IMR-90 (cell line): ENCODE measurements around the gene PCOLCE2. TPM values are rescaled to one million over a fixed set of nuclear protein-coding genes. Genes with fewer than 3 reads are reported as not detected.

ENCODE experiments used
- ATAC-seq: fragments of 200-7000 bp; cut with Tn5 transposase; 2 replicates; pipeline ENCODE4 v1.9.1; 2020; ENCODE audit warnings: low read depth, mild to moderate bottlenecking, moderate library complexity
- BruUV-seq: library from RNA; stranded (reverse); fragments of 400-500 nt; replicated peaks from 2 replicates; lab custom pipeline; 2021; lab: Mats Ljungman, UMichigan
- CTCF ChIA-PET: fragments of 300-600 bp; formaldehyde crosslinking; extraction: SDS; loops from one replicate; lab custom pipeline; 2021; ENCODE audit warnings: antibody characterized with exemption; lab: Yijun Ruan, JAX
- POLR2A ChIA-PET: fragments of 300-600 bp; sonication (Branson Sonifier 250); formaldehyde crosslinking; loops from one replicate; lab custom pipeline; 2022; ENCODE audit warnings: antibody characterized with exemption; ENCODE audit not compliant: unreplicated experiment; lab: Charles Lee
- DNase-seq: peaks from one replicate; pipeline ENCODE4 v3.0.0; 2013
- H2AFZ ChIP-seq: replicated peaks from 2 replicates; pipeline ENCODE3; 2013; ENCODE audit warnings: low read length, mild to moderate bottlenecking; ENCODE audit not compliant: poor library complexity
- H2AK5ac ChIP-seq: 2 replicates; pipeline ENCODE4 v1.6.1; 2013; ENCODE audit warnings: low read depth, low read length, inconsistent platforms
- H2AK9ac ChIP-seq: replicated peaks from 2 replicates; pipeline ENCODE3; 2013; ENCODE audit warnings: mild to moderate bottlenecking, low read depth, low read length, moderate library complexity; ENCODE audit not compliant: poor library complexity
- H2BK120ac ChIP-seq: 2 replicates; pipeline ENCODE4 v1.6.1; 2013; ENCODE audit warnings: low read depth, low read length, inconsistent platforms
- H2BK15ac ChIP-seq: 3 replicates; pipeline ENCODE4 v1.6.1; 2013; ENCODE audit warnings: low read depth, low read length, inconsistent platforms
- H2BK20ac ChIP-seq: 2 replicates; pipeline ENCODE4 v1.6.1; 2013; ENCODE audit warnings: low read depth, mild to moderate bottlenecking, inconsistent platforms, low read length, moderate library complexity
- H2BK5ac ChIP-seq: 2 replicates; pipeline ENCODE4 v1.6.1; 2013; ENCODE audit warnings: mild to moderate bottlenecking, low read depth, low read length, inconsistent platforms; ENCODE audit not compliant: poor library complexity, severe bottlenecking
- H3K14ac ChIP-seq: replicated peaks from 2 replicates; pipeline ENCODE4 v1.6.1; 2013; ENCODE audit warnings: low read depth, low read length, inconsistent platforms
- H3K18ac ChIP-seq: 2 replicates; pipeline ENCODE4 v1.6.1; 2013; ENCODE audit warnings: low read depth, low read length, control low read depth
- H3K23ac ChIP-seq: 2 replicates; pipeline ENCODE4 v1.6.1; 2013; ENCODE audit warnings: low read depth, low read length, inconsistent platforms
- H3K27ac ChIP-seq: 2 replicates; pipeline ENCODE4 v1.5.1; 2013; ENCODE audit warnings: mild to moderate bottlenecking, control low read depth, low read length; ENCODE audit not compliant: insufficient read depth
- H3K27me3 ChIP-seq: 2 replicates; pipeline ENCODE4 v1.6.1; 2013; ENCODE audit warnings: low read length; ENCODE audit not compliant: control insufficient read depth, insufficient read depth
- H3K36me3 ChIP-seq: 2 replicates; pipeline ENCODE4 v1.6.1; 2013; ENCODE audit warnings: low read length, mixed read lengths; ENCODE audit not compliant: control insufficient read depth, insufficient read depth
- H3K4ac ChIP-seq: 2 replicates; pipeline ENCODE4 v1.6.1; 2013; ENCODE audit warnings: low read depth, low read length, inconsistent platforms
- H3K4me1 ChIP-seq: 2 replicates; pipeline ENCODE4 v1.6.1; 2013; ENCODE audit warnings: low read length, mixed read lengths; ENCODE audit not compliant: control insufficient read depth, insufficient read depth
- H3K4me2 ChIP-seq: 2 replicates; pipeline ENCODE4 v1.6.1; 2013; ENCODE audit warnings: low read depth, mild to moderate bottlenecking, control low read depth, low read length, moderate library complexity
- H3K4me3 ChIP-seq: 2 replicates; pipeline ENCODE4 v1.5.1; 2013; ENCODE audit warnings: low read depth, mild to moderate bottlenecking, control low read depth, low read length, moderate library complexity; ENCODE audit not compliant: insufficient read depth
- H3K56ac ChIP-seq: 2 replicates; pipeline ENCODE4 v1.6.1; 2013; ENCODE audit warnings: low read length, inconsistent platforms; ENCODE audit not compliant: insufficient read depth; ENCODE audit errors: extremely low read depth
- H3K79me1 ChIP-seq, 2 experiments: 2 replicates each; pipeline ENCODE4 v1.6.1; 2013; ENCODE audit warnings: low read length in 2 of 2, inconsistent platforms in 1 of 2, low read depth in 1 of 2
- H3K9ac ChIP-seq: 2 replicates; pipeline ENCODE4 v1.6.1; 2013; ENCODE audit warnings: low read depth, low read length, control low read depth
- H3K9me1 ChIP-seq: 2 replicates; pipeline ENCODE4 v1.6.1; 2013; ENCODE audit warnings: low read length, inconsistent platforms; ENCODE audit not compliant: insufficient read depth
- H3K9me3 ChIP-seq: 2 replicates; pipeline ENCODE4 v1.6.1; 2013; ENCODE audit warnings: low read length; ENCODE audit not compliant: control insufficient read depth, insufficient read depth
- H4K20me1 ChIP-seq: 2 replicates; pipeline ENCODE4 v1.6.1; 2013; ENCODE audit warnings: low read length, inconsistent platforms; ENCODE audit not compliant: insufficient read depth
- H4K5ac ChIP-seq: 2 replicates; pipeline ENCODE4 v1.6.1; 2013; ENCODE audit warnings: mild to moderate bottlenecking, low read depth, low read length, control low read depth
- H4K8ac ChIP-seq, 2 experiments: 2 replicates each; pipeline ENCODE4 v1.6.1; 2013; ENCODE audit warnings: low read depth in 2 of 2, low read length in 2 of 2, control low read depth in 1 of 2, inconsistent platforms in 1 of 2
- H4K91ac ChIP-seq: 2 replicates; pipeline ENCODE4 v1.6.1; 2013; ENCODE audit warnings: low read depth, low read length, inconsistent platforms; ENCODE audit not compliant: insufficient read depth
- BHLHE40 ChIP-seq: fragments of 150-350 bp; IDR thresholded peaks from 2 replicates; pipeline ENCODE4 v1.6.1; 2016; ENCODE audit warnings: mild to moderate bottlenecking, low read depth, low read length
- CEBPB ChIP-seq: IDR thresholded peaks from 2 replicates; pipeline ENCODE4 v1.6.1; 2012; ENCODE audit warnings: low read depth, low read length, improper control_type of control experiment
- CHD1 ChIP-seq: IDR thresholded peaks from 2 replicates; pipeline ENCODE4 v1.6.1; 2012; ENCODE audit warnings: low read depth, low read length, improper control_type of control experiment
- MAFK ChIP-seq: IDR thresholded peaks from 2 replicates; pipeline ENCODE4 v1.6.1; 2012; ENCODE audit warnings: low read depth, low read length, improper control_type of control experiment
- MAZ ChIP-seq: IDR thresholded peaks from 2 replicates; pipeline ENCODE4 v1.6.1; 2012; ENCODE audit warnings: low read depth, mild to moderate bottlenecking, low read length, improper control_type of control experiment, moderate library complexity, borderline replicate concordance
- NFE2L2 ChIP-seq: fragments of 150-350 bp; IDR thresholded peaks from 2 replicates; pipeline ENCODE4 v1.6.1; 2016; ENCODE audit warnings: low read depth, mild to moderate bottlenecking, low read length
- POLR2A ChIP-seq: IDR thresholded peaks from 2 replicates; pipeline ENCODE4 v1.6.1; 2012; ENCODE audit warnings: mild to moderate bottlenecking, low read depth, low read length
- RAD21 ChIP-seq: IDR thresholded peaks from 2 replicates; pipeline ENCODE4 v1.6.1; 2012; ENCODE audit warnings: low read length, improper control_type of control experiment
- RCOR1 ChIP-seq: IDR thresholded peaks from 2 replicates; pipeline ENCODE4 v1.6.1; 2012; ENCODE audit warnings: mild to moderate bottlenecking, low read length, improper control_type of control experiment; ENCODE audit not compliant: insufficient replicate concordance
- RFX5 ChIP-seq: IDR thresholded peaks from 2 replicates; pipeline ENCODE4 v1.8.0; 2012; ENCODE audit warnings: low read depth, mild to moderate bottlenecking, low read length, moderate library complexity
- SMC3 ChIP-seq: fragments of 150-350 bp; IDR thresholded peaks from 2 replicates; pipeline ENCODE4 v1.6.1; 2016; ENCODE audit warnings: low read depth, mild to moderate bottlenecking, antibody characterized with exemption, low read length, moderate library complexity
- WGBS, 2 experiments: methylation state at CpG; one replicate each; pipeline versions ENCODE4 v1.1.5 to v1.1.7; 2013; ENCODE audit warnings: missing lambda C conversion rate in 2 of 2; ENCODE audit not compliant: insufficient read length in 1 of 2; ENCODE audit errors: extremely low coverage in 2 of 2; 5-methylcytosine and 5-hydroxymethylcytosine counted together
- dilution Hi-C: fragments of 300-500 bp; cut with HindIII; formaldehyde crosslinking; loops from one replicate; pipeline ENCODE4 v1.14.3; 2018; ENCODE audit warnings: low sequenced_read_pairs; ENCODE audit not compliant: unreplicated experiment
- in situ Hi-C: fragments of 300-500 bp; cut with MboI; formaldehyde crosslinking; loops from 3 replicates; pipeline ENCODE4 v1.14.3; 2019; ENCODE audit warnings: low sequenced_read_pairs, inconsistent platforms, mixed read lengths
- intact Hi-C: fragments of 100-400 bp; cut with micrococcal nuclease; formaldehyde crosslinking; loops from 2 replicates; pipeline ENCODE4 v1.10.0; 2022
- polyA plus RNA-seq, 3 experiments: library from polyadenylated mRNA; depleted of rRNA; stranded (reverse); fragments of >200 nt; gene quantifications; 2 replicates each; pipeline ENCODE4 v1.2.3, GENCODE V29; 2012; ENCODE audit warnings: low replicate concordance in 1 of 3
- total RNA-seq: library from RNA; depleted of rRNA; stranded (reverse); fragments of >200 nt; gene quantifications from 2 replicates; pipeline ENCODE4 v1.2.3, GENCODE V29; 2012
- TF ChIP-seq, protein P1 (sequence below): fragments of 150-350 bp; IDR thresholded peaks from 2 replicates; pipeline ENCODE4 v1.6.1; 2016; ENCODE audit warnings: low read depth, mild to moderate bottlenecking, low read length, moderate library complexity, borderline replicate concordance
- TF ChIP-seq, protein P2 (sequence below): fragments of 150-350 bp; IDR thresholded peaks from 2 replicates; pipeline ENCODE4 v1.6.1; 2017; ENCODE audit warnings: mild to moderate bottlenecking, antibody characterized with exemption, low read length, low read depth

Gene PCOLCE2
- total and polyA plus RNA-seq, 2 of the 4 experiments (the other 2 are of a cell fraction), result 0.50 to 0.54 TPM

DNA sequence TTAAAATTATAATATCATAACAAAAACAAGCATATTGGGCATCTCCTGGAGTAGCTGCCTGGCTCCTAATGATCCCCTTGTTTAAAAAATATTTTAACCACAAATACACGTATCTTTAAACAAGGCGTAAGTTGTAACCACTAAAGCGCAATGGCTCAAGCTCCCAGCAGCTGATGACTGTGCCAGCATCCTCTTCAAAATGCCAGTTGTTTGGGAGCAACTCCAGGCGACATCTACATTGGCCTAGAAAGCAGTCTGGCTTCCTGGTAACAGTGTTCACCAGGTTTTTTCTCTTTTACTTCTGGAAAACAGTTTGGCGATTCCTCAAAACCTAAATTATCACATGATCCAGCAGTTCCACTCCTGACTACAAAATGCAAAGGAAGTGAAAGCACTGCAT is 13.8 kb downstream of the PCOLCE2 start:
- Histone ChIP-seq H4K5ac (no peak overlapping the region), H3K9me3 (no peaks in the 10 kb centered on the region), H2AK5ac (no peak overlapping the region), H4K91ac (no peak overlapping the region), H3K4ac (no peak overlapping the region), H3K4me1 (no peaks in the 10 kb centered on the region), H3K9me1 (no peaks in the 10 kb centered on the region), H3K14ac (no peak overlapping the region), H3K27me3 (peaks cover 1% of the 10 kb centered on the region; the same call in 1 of the 2 replicates), H3K4me2 (no peak overlapping the region), H3K23ac (no peak overlapping the region), H4K8ac (no peak overlapping the region), H3K18ac (no peak overlapping the region), H2BK5ac (no peak overlapping the region), H2BK20ac (no peak overlapping the region), H3K79me1 (no peaks in the 10 kb centered on the region), H3K27ac (no peak overlapping the region), H2BK120ac (no peak overlapping the region), H4K20me1 (no peaks in the 10 kb centered on the region), H3K56ac (no peak overlapping the region), H3K4me3 (no peak overlapping the region), H3K36me3 (no peaks in the 10 kb centered on the region), H3K9ac (no peak overlapping the region), H2AK9ac (no peak overlapping the region), H2BK15ac (no peak overlapping the region), H2AFZ (no peak overlapping the region)
- no peak for TF ChIP-seq MAFK
- TF ChIP-seq MAZ, result no peak
- TF ChIP-seq, protein P1, sequence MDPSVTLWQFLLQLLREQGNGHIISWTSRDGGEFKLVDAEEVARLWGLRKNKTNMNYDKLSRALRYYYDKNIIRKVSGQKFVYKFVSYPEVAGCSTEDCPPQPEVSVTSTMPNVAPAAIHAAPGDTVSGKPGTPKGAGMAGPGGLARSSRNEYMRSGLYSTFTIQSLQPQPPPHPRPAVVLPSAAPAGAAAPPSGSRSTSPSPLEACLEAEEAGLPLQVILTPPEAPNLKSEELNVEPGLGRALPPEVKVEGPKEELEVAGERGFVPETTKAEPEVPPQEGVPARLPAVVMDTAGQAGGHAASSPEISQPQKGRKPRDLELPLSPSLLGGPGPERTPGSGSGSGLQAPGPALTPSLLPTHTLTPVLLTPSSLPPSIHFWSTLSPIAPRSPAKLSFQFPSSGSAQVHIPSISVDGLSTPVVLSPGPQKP, result no peak
- no peak for TF ChIP-seq RAD21
- TF ChIP-seq NFE2L2, result no peak
- no peak for TF ChIP-seq RCOR1
- no peak for TF ChIP-seq SMC3
- TF ChIP-seq, protein P2, sequence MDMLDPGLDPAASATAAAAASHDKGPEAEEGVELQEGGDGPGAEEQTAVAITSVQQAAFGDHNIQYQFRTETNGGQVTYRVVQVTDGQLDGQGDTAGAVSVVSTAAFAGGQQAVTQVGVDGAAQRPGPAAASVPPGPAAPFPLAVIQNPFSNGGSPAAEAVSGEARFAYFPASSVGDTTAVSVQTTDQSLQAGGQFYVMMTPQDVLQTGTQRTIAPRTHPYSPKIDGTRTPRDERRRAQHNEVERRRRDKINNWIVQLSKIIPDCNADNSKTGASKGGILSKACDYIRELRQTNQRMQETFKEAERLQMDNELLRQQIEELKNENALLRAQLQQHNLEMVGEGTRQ, result no peak
- TF ChIP-seq CHD1, result no peak
- TF ChIP-seq CEBPB, result no peak
- TF ChIP-seq RFX5, result no peak
- TF ChIP-seq BHLHE40, result no peak
- TF ChIP-seq POLR2A, result no peak
- WGBS, 2 experiments, result 75% methylated on average over 4 of the region's 5 CpGs; no CpG with 5 or more reads in 1 of the 2 experiments
- no peak for DNase-seq
- dilution Hi-C loops (no loop called here), in situ Hi-C loops (no loop called here), intact Hi-C loops (no loop called here)
- BruUV-seq, result no TSS peak
- no peak for ATAC-seq
- CTCF ChIA-PET, result no interaction called here
- POLR2A ChIA-PET, result no interaction called here
